ENCODE results near the gene CBARP.

- TF ChIP-seq CTCF (IDR thresholded peaks at IDR 0.05) (no peak), POLR2A (IDR thresholded peaks at IDR 0.05) (no peak), EP300 (IDR thresholded peaks at IDR 0.05) (no peak)
These were observed 41.2 kb upstream of the CBARP start for GRCh38 chr19:1278713-1279660.

Measured in ovary (tissue), 3 donors.